Naive B cell (primary cell): ENCODE results near the gene MAST2. TPM values are rescaled to one million over a fixed set of nuclear protein-coding genes. Genes with fewer than 3 reads are reported as not detected.

Experiments
- ATAC-seq, 2 donors: fragments of 150-1000 bp; cut with Tn5 transposase; 2 replicates each; pipeline ENCODE4 v1.10.0; 2021; ENCODE audit warnings: low read depth in 2 of 2, mild to moderate bottlenecking in 2 of 2, moderate library complexity in 2 of 2
- DNase-seq: peaks from one replicate; pipeline ENCODE4 v3.0.0; 2022
- H3K27ac Mint-ChIP-seq, 6 donors: one replicate each; pipeline ENCODE4 v1.8.0; 2020 to 2022; ENCODE audit warnings: mild to moderate bottlenecking in 6 of 6, mixed read lengths in 6 of 6, moderate library complexity in 5 of 6, inconsistent platforms in 2 of 6
- H3K27me3 Mint-ChIP-seq, 3 donors: one replicate each; pipeline ENCODE4 v1.8.0; 2021 to 2022; ENCODE audit warnings: mixed read lengths in 3 of 3, mild to moderate bottlenecking in 1 of 3
- H3K36me3 Mint-ChIP-seq, 2 donors: one replicate each; pipeline ENCODE4 v1.8.0; 2020 to 2022; ENCODE audit warnings: mixed read lengths in 2 of 2, inconsistent platforms in 1 of 2, mild to moderate bottlenecking in 1 of 2
- H3K4me1 Mint-ChIP-seq, 3 donors: one replicate each; pipeline ENCODE4 v1.8.0; 2020 to 2022; ENCODE audit warnings: mixed read lengths in 3 of 3, inconsistent platforms in 1 of 3, mild to moderate bottlenecking in 1 of 3, moderate library complexity in 1 of 3
- H3K4me3 Mint-ChIP-seq, 8 donors: one replicate each; pipeline ENCODE4 v1.8.0; 2020 to 2022; ENCODE audit warnings: mild to moderate bottlenecking in 8 of 8, mixed read lengths in 8 of 8, moderate library complexity in 8 of 8, inconsistent platforms in 2 of 8
- H3K9me3 Mint-ChIP-seq, 7 donors: one replicate each; pipeline ENCODE4 v1.8.0; 2020 to 2022; ENCODE audit warnings: mixed read lengths in 7 of 7, mild to moderate bottlenecking in 5 of 7, inconsistent platforms in 2 of 7, moderate library complexity in 1 of 7
- polyA plus RNA-seq, 6 donors: library from polyadenylated mRNA; unstranded; fragments of 300-500 nt; fragmentation: Illumina TruSeq; gene quantifications; one replicate each; pipeline ENCODE4 v1.2.3, GENCODE V29; 2021; ENCODE audit warnings: low read depth in 6 of 6

Gene MAST2
- polyA plus RNA-seq, 6 donors from 2014 or later: 0.86 to 5.1 (median 3.2) TPM; not detected in 1

DNA sequence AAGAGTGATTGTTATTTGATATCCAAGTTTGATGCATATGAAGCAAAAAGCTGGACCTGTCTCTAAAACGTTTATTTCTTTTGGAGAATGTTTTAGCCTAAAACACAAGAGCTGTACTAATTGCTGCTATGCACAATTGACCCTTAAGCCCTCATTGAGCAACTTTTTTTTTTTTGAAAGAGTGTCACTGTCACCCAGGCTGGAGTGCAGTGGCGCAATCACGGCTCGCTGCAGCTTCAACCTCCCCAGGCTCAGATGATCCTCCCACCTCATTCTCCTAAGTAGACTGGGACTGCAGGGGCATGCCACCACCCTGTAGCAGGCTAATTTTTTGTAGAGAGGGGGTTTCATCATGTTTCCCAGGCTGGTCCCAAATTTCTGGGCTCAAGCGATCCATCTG is 199.9 kb downstream of the MAST2 start:
- H3K4me1 Mint-ChIP-seq: no peaks in the 10 kb centered on the region
- no peaks in the 10 kb centered on the region for H3K27me3 Mint-ChIP-seq
- peaks cover 9 to 16% of the 10 kb centered on the region in 2 donors for H3K36me3 Mint-ChIP-seq
- no peaks in the 10 kb centered on the region for H3K9me3 Mint-ChIP-seq
- DNase-seq: no peak
- ATAC-seq: no peak
- H3K4me3 Mint-ChIP-seq: no peak overlapping the region
- H3K27ac Mint-ChIP-seq: no peak overlapping the region

GRCh38 chr1:46004492-46004891 is 201.1 kb downstream of the MAST2 start:
- H3K27ac Mint-ChIP-seq: peak overlapping the region in 1 of 6 donors; percentile 9
- H3K9me3 Mint-ChIP-seq: no peaks in the 10 kb centered on the region
- peaks cover 13 to 23% of the 10 kb centered on the region in 2 donors for H3K36me3 Mint-ChIP-seq
- H3K4me3 Mint-ChIP-seq: no peak overlapping the region
- DNase-seq (no peak), ATAC-seq (no peak)
- H3K27me3 Mint-ChIP-seq: no peaks in the 10 kb centered on the region
- no peaks in the 10 kb centered on the region for H3K4me1 Mint-ChIP-seq

GRCh38 chr1:46005594-46005993 is 202.2 kb downstream of the MAST2 start:
- ATAC-seq: no peak
- H3K27me3 Mint-ChIP-seq: no peaks in the 10 kb centered on the region
- peaks cover 19 to 34% of the 10 kb centered on the region in 2 donors for H3K36me3 Mint-ChIP-seq
- no peak for DNase-seq
- no peak overlapping the region for H3K4me3 Mint-ChIP-seq
- H3K9me3 Mint-ChIP-seq: no peaks in the 10 kb centered on the region
- no peaks in the 10 kb centered on the region for H3K4me1 Mint-ChIP-seq
- H3K27ac Mint-ChIP-seq: no peak overlapping the region

DNA sequence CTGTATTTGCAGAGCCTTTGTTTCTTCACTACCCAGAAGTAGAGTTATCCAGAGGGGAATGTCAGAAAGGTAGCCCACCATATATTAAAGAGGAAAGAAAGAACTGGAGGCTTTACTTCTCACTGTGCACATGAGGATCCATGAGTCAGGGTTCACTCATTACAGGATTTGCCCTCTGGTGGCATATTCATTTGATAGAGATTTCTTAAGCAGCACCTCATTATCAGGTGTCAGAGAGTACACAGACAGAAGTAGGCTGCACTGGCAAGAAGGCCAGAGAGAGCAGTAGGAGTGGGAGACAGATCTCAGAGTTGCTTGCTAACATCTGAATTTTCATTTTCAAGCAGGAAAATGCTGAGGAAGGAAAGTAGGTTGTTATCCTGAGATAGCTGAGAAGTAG is 205.2 kb downstream of the MAST2 start:
- Mint-ChIP-seq H3K4me3 (no peak overlapping the region), H3K9me3 (peaks cover 0 to 1% (median 0%) of the 10 kb centered on the region in 7 donors), H3K27me3 (no peaks in the 10 kb centered on the region), H3K27ac (peak overlapping the region in 1 of 6 donors; percentile 84), H3K36me3 (peaks cover 20 to 35% of the 10 kb centered on the region in 2 donors), H3K4me1 (no peaks in the 10 kb centered on the region)
- no peak for DNase-seq
- ATAC-seq: no peak

DNA sequence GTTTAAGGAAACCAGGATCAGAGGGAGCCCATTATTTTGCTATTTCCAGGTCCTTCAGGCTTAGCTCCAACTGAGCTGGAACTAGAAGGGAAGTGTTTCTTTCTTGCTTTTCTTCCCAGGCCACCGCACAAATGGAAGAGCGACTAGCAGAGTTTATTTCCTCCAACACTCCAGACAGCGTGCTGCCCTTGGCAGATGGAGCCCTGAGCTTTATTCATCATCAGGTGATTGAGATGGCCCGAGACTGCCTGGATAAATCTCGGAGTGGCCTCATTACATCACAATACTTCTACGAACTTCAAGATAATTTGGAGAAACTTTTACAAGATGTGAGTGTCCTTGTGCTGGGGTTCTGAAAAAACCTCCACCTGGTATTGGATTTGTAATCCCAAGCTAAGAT is 207.2 kb downstream of the MAST2 start:
- H3K4me3 Mint-ChIP-seq: no peak overlapping the region
- H3K27ac Mint-ChIP-seq: no peak overlapping the region
- H3K27me3 Mint-ChIP-seq: no peaks in the 10 kb centered on the region
- ATAC-seq (no peak), DNase-seq (no peak)
- peaks cover 15 to 35% of the 10 kb centered on the region in 2 donors for H3K36me3 Mint-ChIP-seq
- H3K9me3 Mint-ChIP-seq: peaks cover 0 to 2% (median 0%) of the 10 kb centered on the region in 7 donors
- H3K4me1 Mint-ChIP-seq: no peaks in the 10 kb centered on the region

DNA sequence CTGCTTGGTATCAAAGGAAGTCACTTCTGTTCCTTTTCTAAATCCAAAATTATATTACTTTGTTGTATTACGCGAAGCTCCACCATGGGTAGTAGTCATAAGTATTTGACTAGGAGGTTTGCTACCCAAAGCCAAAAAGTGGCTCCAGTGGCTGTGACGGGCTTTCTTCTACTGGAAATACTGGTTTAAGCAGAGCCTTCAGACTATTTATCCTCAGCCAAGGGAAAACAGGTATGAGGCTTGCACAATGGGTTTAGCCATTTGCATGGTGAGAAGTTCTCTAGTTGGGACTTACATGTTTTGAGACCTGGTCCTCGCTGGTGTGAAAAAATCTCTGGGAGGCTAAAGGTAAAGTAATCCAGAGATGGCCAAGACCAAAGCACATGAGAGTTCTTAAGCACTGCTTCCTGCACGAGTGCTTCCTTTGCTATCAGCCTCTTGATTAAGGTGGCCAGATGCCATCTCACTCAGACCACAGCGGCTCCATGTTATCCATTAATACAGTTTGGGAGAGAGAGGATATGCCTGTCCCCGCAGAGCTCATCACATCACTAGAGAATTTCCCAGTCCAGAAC is 207.8 kb downstream of the MAST2 start:
- DNase-seq (no peak), ATAC-seq (no peak)
- no peaks in the 10 kb centered on the region for H3K27me3 Mint-ChIP-seq
- H3K36me3 Mint-ChIP-seq: peaks cover 15 to 35% of the 10 kb centered on the region in 2 donors
- no peaks in the 10 kb centered on the region for H3K4me1 Mint-ChIP-seq
- no peak overlapping the region for H3K4me3 Mint-ChIP-seq
- peaks cover 0 to 2% (median 0%) of the 10 kb centered on the region in 7 donors for H3K9me3 Mint-ChIP-seq
- H3K27ac Mint-ChIP-seq: no peak overlapping the region

DNA sequence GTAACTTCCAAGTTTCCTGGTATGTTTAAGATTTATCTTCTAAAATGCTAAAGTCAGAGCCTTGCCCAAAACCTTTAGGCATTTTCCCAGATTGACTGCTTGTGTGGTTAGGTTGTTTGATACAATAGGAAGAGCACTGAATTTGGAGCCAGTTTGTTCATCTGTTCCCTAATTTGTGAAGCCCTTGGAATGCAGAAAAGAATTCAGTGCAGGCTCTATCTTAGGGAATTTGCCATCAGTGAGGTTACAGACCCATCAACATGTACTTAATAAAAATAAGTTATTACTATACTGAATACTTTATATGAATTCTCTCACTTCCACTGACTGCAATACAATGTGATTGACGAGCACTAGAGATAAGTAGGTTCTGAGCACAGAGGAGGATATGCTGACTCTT is 208.8 kb downstream of the MAST2 start:
- no peak for DNase-seq
- Mint-ChIP-seq H3K27me3 (no peaks in the 10 kb centered on the region), H3K4me1 (no peaks in the 10 kb centered on the region), H3K27ac (no peak overlapping the region), H3K36me3 (peaks cover 15 to 30% of the 10 kb centered on the region in 2 donors), H3K4me3 (no peak overlapping the region), H3K9me3 (peaks cover 0 to 2% (median 0%) of the 10 kb centered on the region in 7 donors)
- ATAC-seq: no peak

- DNase-seq: no peak
- no peak for ATAC-seq
- Mint-ChIP-seq H3K9me3 (peaks cover 0 to 2% (median 0%) of the 10 kb centered on the region in 7 donors), H3K27me3 (no peaks in the 10 kb centered on the region), H3K27ac (no peak overlapping the region), H3K4me3 (no peak overlapping the region), H3K36me3 (peaks cover 8 to 16% of the 10 kb centered on the region in 2 donors), H3K4me1 (no peaks in the 10 kb centered on the region)
Measured at GRCh38 chr1:46013581-46013980, 210.2 kb downstream of the MAST2 start.

DNA sequence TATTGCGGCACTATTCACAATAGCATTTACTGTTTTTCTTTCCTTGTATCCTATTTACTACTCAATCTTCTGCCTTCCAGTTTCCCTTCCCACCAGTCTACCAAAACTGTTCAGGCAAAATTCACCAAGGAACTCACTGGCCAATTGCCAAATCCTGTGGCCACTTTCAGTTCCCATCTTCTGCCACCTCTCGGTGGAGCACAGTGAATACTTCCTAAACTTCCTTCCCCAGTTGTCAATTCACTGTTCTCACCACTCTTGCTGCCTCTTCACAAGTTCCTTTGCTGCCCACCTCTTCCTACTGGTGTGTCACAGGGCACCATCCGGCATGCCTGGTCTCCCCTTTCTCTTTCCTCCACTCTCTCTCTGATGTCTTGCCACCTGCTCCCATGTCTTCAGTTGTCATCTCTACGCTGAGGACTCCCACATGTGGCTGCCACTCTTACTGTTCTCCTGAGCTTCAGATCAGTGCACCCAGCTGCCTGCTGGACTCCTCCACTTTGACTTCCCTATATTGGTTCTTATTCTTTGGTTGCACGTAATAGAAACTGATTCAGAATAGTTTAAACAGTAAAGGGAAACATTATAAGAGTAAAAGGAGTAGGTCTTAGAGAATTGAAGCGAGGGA is 214.6 kb downstream of the MAST2 start:
- H3K27me3 Mint-ChIP-seq: no peaks in the 10 kb centered on the region
- no peak overlapping the region for H3K27ac Mint-ChIP-seq
- DNase-seq (no peak), ATAC-seq (peak in 1 of 2 donors; percentile 9)
- H3K9me3 Mint-ChIP-seq: peaks cover 0 to 2% (median 0%) of the 10 kb centered on the region in 7 donors
- H3K36me3 Mint-ChIP-seq: no peaks in the 10 kb centered on the region
- no peak overlapping the region for H3K4me3 Mint-ChIP-seq
- no peaks in the 10 kb centered on the region for H3K4me1 Mint-ChIP-seq

DNA sequence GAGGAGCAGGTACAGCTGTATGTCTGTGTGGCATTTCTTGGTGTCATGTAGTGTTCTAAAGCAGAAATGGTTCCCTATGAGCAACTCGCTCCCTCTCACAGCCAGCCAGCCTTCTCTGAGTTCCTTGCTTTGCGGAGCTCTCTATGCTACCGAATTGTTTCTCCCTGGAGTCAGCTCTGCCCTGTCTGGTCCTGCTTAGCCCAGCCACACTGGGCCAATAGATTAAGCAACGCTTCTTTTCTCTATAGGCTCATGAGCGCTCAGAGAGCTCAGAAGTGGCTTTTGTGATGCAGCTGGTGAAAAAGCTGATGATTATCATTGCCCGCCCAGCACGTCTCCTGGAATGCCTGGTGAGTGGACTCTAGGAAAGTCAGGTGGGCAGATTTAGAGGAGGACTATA is 215.9 kb downstream of the MAST2 start:
- no peak overlapping the region for H3K27ac Mint-ChIP-seq
- ATAC-seq (no peak), DNase-seq (no peak)
- H3K4me3 Mint-ChIP-seq: no peak overlapping the region
- no peaks in the 10 kb centered on the region for H3K9me3 Mint-ChIP-seq
- H3K36me3 Mint-ChIP-seq: peaks cover 0 to 4% of the 10 kb centered on the region in 2 donors
- no peaks in the 10 kb centered on the region for H3K27me3 Mint-ChIP-seq
- no peaks in the 10 kb centered on the region for H3K4me1 Mint-ChIP-seq

GRCh38 chr1:46020010-46020409 is 216.6 kb downstream of the MAST2 start:
- no peaks in the 10 kb centered on the region for H3K4me1 Mint-ChIP-seq
- peaks cover 0 to 8% of the 10 kb centered on the region in 2 donors for H3K36me3 Mint-ChIP-seq
- no peak for ATAC-seq
- no peak overlapping the region for H3K27ac Mint-ChIP-seq
- H3K4me3 Mint-ChIP-seq: no peak overlapping the region
- no peaks in the 10 kb centered on the region for H3K9me3 Mint-ChIP-seq
- no peaks in the 10 kb centered on the region for H3K27me3 Mint-ChIP-seq
- DNase-seq: no peak

DNA sequence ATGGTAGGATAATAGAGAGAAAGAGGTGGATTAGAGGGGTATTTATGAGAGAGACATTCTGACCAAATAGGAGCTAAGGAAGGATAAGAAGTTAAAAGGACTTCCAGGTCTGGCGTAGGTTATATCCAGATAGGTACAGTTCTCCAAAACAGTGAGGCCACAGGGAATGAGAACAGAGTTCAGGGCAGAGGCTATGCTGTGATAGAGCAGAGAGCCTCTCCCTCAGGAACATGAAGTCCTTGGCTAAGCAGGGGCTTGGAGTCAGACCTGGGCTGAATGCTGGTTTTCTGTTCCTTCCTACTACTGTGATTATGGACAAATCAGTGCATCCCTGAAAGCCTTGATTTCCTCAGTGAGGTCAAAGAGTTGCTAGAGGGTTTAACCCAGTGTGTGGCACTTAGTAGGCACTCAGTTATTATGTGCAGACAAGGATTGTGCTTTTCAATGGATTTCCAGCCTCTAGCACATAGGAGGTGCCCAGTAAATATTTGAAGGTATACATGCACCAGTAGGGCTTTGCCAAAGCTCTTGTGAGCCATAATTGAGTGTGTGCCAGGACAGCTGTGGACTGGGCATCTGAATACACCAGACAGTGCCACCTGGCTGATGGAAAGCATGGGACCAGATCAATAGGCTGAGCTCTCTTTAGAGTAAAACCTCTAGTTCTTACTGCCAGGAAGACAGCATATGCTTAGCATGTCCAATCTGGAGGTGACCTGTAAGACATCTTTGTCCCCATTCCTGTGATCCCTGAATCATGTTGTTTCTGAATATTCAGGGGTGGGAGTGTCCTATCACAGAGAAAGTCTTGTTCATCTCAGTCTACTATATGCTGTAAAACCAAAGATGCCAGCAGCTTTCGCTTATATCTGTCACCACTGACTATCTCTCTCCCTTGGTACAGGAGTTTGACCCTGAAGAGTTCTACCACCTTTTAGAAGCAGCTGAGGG is 217.9 kb downstream of the MAST2 start:
- H3K4me1 Mint-ChIP-seq: no peaks in the 10 kb centered on the region
- H3K27ac Mint-ChIP-seq: no peak overlapping the region
- H3K4me3 Mint-ChIP-seq: no peak overlapping the region
- ATAC-seq: no peak
- H3K9me3 Mint-ChIP-seq: no peaks in the 10 kb centered on the region
- H3K27me3 Mint-ChIP-seq: no peaks in the 10 kb centered on the region
- DNase-seq: no peak
- H3K36me3 Mint-ChIP-seq: peaks cover 0 to 8% of the 10 kb centered on the region in 2 donors

- H3K36me3 Mint-ChIP-seq: peaks cover 0 to 8% of the 10 kb centered on the region in 2 donors
- no peak overlapping the region for H3K27ac Mint-ChIP-seq
- H3K4me3 Mint-ChIP-seq: no peak overlapping the region
Measured at GRCh38 chr1:46026531-46026930, 223.1 kb downstream of the MAST2 start.

More at GRCh38 chr1:46026531-46026930, 223.1 kb downstream of the MAST2 start:
- DNase-seq (no peak), ATAC-seq (no peak)
- peaks cover 0 to 1% (median 0%) of the 10 kb centered on the region in 7 donors for H3K9me3 Mint-ChIP-seq
- H3K27me3 Mint-ChIP-seq: no peaks in the 10 kb centered on the region
- H3K4me1 Mint-ChIP-seq: no peaks in the 10 kb centered on the region
